GM12892 (cell line): Measurements from ENCODE around the gene KLK15.

ENCODE experiments used
- DNase-seq: peaks from one replicate; pipeline ENCODE4 v3.0.0; 2011; ENCODE audit not compliant: insufficient read length
- FAIRE-seq: peaks from 2 replicates; lab custom pipeline; 2011; peaks lifted over from hg19 to GRCh38; lab: Jason Lieb, UNC
- POLR2A ChIP-seq: IDR thresholded peaks from 2 replicates; pipeline ENCODE4 v1.6.1; 2011; ENCODE audit warnings: low read depth, low read length, control low read depth
- POLR2AphosphoS5 ChIP-seq: IDR thresholded peaks from 2 replicates; pipeline ENCODE4 v1.6.1; 2011; ENCODE audit warnings: low read depth, low read length, control low read depth
- TAF1 ChIP-seq: IDR thresholded peaks from 2 replicates; pipeline ENCODE4 v1.6.1; 2011; ENCODE audit warnings: low read depth, mild to moderate bottlenecking, control low read depth, low read length, borderline replicate concordance

The KLK15 gene

DNA sequence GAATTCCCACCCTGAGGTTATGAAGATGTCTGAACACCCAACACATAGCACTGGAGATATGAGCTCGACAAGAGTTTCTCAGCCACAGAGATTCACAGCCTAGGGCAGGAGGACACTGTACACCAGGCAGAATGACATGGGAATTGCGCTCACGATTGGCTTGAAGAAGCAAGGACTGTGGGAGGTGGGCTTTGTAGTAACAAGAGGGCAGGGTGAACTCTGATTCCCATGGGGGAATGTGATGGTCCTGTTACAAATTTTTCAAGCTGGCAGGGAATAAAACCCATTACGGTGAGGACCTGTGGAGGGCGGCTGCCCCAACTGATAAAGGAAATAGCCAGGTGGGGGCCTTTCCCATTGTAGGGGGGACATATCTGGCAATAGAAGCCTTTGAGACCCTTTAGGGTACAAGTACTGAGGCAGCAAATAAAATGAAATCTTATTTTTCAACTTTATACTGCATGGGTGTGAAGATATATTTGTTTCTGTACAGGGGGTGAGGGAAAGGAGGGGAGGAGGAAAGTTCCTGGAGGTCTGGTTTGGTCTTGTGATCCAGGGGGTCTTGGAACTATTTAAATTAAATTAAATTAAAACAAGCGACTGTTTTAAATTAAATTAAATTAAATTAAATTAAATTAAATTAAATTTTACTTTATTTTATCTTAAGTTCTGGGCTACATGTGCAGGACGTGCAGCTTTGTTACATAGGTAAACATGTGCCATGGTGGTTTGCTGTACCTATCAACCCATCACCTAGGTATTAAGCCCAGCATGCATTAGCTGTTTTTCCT lies 28.3 kb upstream of the KLK15 start:
- no peak for DNase-seq
- no peak for FAIRE-seq
- TF ChIP-seq TAF1 (no peak), POLR2A (no peak), POLR2AphosphoS5 (no peak)

DNA sequence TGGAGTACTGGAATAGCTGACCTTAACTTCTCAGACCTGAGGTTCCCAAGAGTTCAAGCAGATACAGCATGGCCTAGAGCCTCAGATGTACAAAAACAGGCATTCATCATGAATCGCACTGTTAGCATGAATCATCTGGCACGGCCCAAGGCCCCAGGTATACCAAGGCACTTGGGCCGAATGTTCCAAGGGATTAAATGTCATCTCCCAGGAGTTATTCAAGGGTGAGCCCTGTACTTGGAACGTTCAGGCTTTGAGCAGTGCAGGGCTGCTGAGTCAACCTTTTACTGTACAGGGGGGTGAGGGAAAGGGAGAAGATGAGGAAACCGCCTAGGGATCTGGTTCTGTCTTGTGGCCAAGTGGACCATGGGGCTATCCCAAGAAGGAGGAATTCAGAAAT lies 27.6 kb upstream of the KLK15 start:
- FAIRE-seq (no peak), DNase-seq (no peak)
- TF ChIP-seq POLR2A = no peak
- no peak for TF ChIP-seq TAF1

DNA sequence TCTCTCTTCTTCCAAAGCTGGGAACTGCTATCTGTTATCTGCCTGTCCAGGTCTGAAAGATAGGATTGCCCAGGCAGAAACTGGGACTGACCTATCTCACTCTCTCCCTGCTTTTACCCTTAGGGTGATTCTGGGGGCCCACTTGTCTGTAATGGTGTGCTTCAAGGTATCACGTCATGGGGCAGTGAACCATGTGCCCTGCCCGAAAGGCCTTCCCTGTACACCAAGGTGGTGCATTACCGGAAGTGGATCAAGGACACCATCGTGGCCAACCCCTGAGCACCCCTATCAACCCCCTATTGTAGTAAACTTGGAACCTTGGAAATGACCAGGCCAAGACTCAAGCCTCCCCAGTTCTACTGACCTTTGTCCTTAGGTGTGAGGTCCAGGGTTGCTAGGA lies 26.5 kb upstream of the KLK15 start:
- TF ChIP-seq POLR2A (no peak), POLR2AphosphoS5 (no peak), TAF1 (no peak)
- DNase-seq = no peak
- FAIRE-seq = no peak

- DNase-seq = no peak
- TF ChIP-seq TAF1 (no peak), POLR2AphosphoS5 (no peak), POLR2A (no peak)
- no peak for FAIRE-seq
These were observed 25.5 kb upstream of the KLK15 start for GRCh38 chr19:50858886-50859285.

- DNase-seq = no peak
- no peak for TF ChIP-seq POLR2A
- no peak for TF ChIP-seq TAF1
- no peak for TF ChIP-seq POLR2AphosphoS5
- FAIRE-seq = no peak
These were observed 24.0 kb upstream of the KLK15 start for GRCh38 chr19:50857366-50857765.

GRCh38 chr19:50854636-50855410 lies 21.4 kb upstream of the KLK15 start, which contains the start of gene KLK3:
Gene KLK3 (plus strand): TSS chr19:50854915. CDS start chr19:50854956, 41 bp downstream.
- FAIRE-seq (no peak), DNase-seq (no peak)
- TF ChIP-seq TAF1 (no peak), POLR2AphosphoS5 (no peak), POLR2A (no peak)

GRCh38 chr19:50851620-50852019 lies 18.2 kb upstream of the KLK15 start:
- no peak for TF ChIP-seq POLR2AphosphoS5
- TF ChIP-seq POLR2A = no peak
- no peak for TF ChIP-seq TAF1
- FAIRE-seq (no peak), DNase-seq (no peak)

DNA sequence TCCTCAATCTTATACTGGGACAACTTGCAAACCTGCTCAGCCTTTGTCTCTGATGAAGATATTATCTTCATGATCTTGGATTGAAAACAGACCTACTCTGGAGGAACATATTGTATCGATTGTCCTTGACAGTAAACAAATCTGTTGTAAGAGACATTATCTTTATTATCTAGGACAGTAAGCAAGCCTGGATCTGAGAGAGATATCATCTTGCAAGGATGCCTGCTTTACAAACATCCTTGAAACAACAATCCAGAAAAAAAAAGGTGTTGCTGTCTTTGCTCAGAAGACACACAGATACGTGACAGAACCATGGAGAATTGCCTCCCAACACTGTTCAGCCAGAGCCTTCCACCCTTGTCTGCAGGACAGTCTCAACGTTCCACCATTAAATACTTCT lies 17.4 kb upstream of the KLK15 start:
- no peak for TF ChIP-seq TAF1
- no peak for TF ChIP-seq POLR2A
- no peak for TF ChIP-seq POLR2AphosphoS5
- FAIRE-seq (no peak), DNase-seq (no peak)

GRCh38 chr19:50844296-50844935 lies 11.0 kb upstream of the KLK15 start:
- TF ChIP-seq POLR2A (no peak), POLR2AphosphoS5 (no peak), TAF1 (no peak)
- FAIRE-seq = no peak
- no peak for DNase-seq

GRCh38 chr19:50843701-50844221 lies 10.4 kb upstream of the KLK15 start:
- FAIRE-seq = no peak
- no peak for DNase-seq
- TF ChIP-seq POLR2AphosphoS5 = no peak
- TF ChIP-seq TAF1 = no peak
- TF ChIP-seq POLR2A = no peak

DNA sequence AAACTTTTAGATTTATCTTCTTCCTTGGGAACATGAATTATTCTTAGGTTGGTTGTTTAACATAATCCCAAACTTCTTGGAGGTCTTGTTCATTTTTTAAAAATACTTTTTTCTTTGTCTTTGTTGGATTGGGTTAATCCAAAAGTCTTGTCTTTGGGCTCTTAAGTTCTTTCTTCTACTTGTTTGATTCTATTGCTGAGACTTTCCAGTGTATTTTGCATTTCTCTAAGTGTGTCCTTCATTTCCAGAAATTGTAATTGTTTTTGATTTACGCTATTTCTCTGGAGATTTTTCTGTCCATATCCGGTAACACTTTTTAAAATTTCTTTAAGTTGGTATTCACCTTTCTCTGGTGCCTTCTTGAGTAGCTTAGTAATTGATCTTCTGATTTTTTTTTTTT lies 9.8 kb upstream of the KLK15 start:
- TF ChIP-seq POLR2AphosphoS5 (no peak), TAF1 (no peak)
- FAIRE-seq (no peak), DNase-seq (no peak)

- no peak for FAIRE-seq
- DNase-seq = no peak
- no peak for TF ChIP-seq POLR2A
- no peak for TF ChIP-seq TAF1
- TF ChIP-seq POLR2AphosphoS5 = no peak
These were observed 8.8 kb upstream of the KLK15 start for GRCh38 chr19:50842130-50842529.
